KOPT-K1 (cell line): ENCODE results near the gene ALPL.

Experiments
- H3K27ac ChIP-seq: fragments of 200-600 bp; sonication (generic); 2 replicates; pipeline ENCODE4 v1.5.1; 2016; ENCODE audit warnings: antibody characterized with exemption, mild to moderate bottlenecking, low read depth, low read length; ENCODE audit not compliant: poor library complexity, severe bottlenecking
- H3K36me3 ChIP-seq: fragments of 200-600 bp; sonication (generic); 2 replicates; pipeline ENCODE4 v1.5.1; 2017; ENCODE audit warnings: antibody characterized with exemption, mild to moderate bottlenecking, low read length, moderate library complexity; ENCODE audit not compliant: insufficient read depth
- H3K9me3 ChIP-seq: fragments of 200-600 bp; sonication (generic); 2 replicates; pipeline ENCODE4 v1.5.1; 2017; ENCODE audit warnings: antibody characterized with exemption, low read length, mild to moderate bottlenecking; ENCODE audit not compliant: insufficient read depth, poor library complexity, severe bottlenecking

The ALPL gene

DNA sequence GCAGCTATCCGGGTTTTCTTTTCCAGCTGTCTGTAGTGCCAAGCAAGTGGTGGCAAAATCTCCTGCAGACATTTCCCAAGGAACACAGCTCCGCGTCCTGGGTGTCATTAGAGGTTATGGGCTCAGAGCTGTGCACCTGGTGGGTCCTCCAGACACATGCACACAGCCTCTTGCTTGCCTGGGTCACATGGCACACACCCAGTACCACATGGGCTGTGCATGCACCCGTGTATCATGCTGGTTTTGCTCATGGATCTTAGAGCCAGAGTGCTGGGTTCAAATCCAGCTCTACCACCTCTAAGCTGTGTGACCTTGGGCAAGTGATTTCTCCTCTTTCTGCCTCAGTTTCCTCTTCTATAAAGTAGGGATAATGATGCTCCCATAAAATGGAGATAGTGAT, 61.7 kb downstream of the ALPL start:
- Histone ChIP-seq H3K27ac (no peak overlapping the region), H3K36me3 (no peaks in the 10 kb centered on the region), H3K9me3 (no peaks in the 10 kb centered on the region)

DNA sequence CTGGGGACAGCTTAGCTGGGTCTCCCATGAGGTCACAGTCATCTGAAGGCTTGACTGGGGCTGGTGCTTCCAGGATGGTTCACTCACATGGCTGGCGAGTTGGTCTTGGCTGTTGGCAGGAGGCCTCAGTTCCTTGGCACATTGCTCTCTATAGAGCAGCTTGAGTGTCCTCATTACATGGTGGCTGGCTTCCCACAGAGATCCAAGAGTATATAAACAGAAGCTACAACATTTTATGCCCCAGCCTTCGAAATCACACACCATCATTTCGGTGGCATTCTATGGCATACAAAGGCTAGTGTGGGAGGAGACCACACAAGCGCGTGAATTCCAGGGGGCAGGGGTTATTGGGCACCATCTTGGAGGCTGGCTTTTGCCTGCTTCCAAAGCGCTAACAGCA, 63.0 kb downstream of the ALPL start:
- no peaks in the 10 kb centered on the region for H3K9me3 ChIP-seq
- H3K36me3 ChIP-seq = no peaks in the 10 kb centered on the region
- H3K27ac ChIP-seq = no peak overlapping the region

DNA sequence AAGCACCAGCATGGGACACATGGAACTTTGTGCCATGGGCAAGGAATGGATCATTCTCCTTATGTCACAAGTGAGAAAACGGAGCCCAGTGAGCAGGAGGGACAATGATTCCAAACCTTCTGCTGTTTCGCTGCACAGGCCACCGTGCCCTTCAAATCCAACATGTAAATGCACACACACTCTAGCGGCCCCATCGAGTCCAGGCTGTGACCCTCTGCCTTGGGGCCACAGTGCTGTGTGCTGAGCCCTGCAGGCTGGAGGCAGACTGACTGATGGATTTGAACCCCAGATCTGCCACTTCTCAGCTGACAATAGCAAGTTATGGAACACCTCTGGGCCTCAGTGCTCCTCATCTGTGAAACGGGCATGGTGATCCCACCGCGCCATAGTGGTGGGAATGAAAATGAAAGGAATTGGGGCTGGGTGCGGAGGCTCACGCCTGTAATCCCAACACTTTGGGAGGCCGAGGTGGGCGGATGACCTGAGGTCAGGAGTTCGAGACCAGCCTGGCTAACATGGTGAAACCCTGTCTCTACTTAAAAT, 63.6 kb downstream of the ALPL start:
- Histone ChIP-seq H3K9me3 (no peaks in the 10 kb centered on the region), H3K27ac (no peak overlapping the region), H3K36me3 (no peaks in the 10 kb centered on the region)

DNA sequence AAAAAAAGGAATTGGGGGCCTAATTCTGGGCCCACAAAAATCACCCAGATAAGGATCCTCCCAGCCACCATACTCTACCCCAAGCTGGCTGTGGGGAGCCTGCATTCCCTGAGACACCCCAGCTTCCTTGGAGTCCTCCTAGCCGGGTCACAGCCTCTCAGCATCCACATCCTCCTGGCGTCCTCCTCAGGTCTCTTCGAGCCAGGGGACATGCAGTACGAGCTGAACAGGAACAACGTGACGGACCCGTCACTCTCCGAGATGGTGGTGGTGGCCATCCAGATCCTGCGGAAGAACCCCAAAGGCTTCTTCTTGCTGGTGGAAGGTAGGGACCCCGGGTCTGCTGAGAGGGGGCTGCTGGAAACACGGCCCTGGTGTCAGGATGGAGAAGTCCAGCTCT, 64.3 kb downstream of the ALPL start:
- Histone ChIP-seq H3K27ac (no peak overlapping the region), H3K36me3 (no peaks in the 10 kb centered on the region), H3K9me3 (no peaks in the 10 kb centered on the region)

DNA sequence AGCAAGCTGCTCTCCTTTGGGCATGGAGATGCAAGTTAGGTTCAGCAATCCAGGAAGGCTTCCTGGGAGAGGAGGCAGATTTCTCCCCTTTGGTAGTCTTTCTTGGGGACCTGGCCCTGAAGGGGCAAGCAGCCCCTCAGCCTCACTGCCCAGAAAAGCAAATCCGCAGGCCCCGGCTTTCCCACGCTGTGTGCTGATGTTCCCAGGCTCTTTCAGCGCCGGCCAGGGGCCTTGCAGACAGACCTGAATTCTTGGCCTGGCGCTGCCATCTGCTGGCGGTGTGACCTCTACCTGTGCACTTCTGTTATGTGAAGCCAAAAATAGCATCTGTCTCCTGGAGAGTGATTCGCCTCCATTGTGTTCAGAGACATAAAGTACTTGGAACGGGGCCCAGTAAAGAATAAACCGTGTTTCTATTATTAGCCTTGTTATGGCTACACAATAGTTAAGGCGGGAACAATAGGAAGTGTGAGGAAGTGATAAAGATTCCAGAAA, 64.8 kb downstream of the ALPL start:
- H3K27ac ChIP-seq = no peak overlapping the region
- H3K9me3 ChIP-seq = no peaks in the 10 kb centered on the region
- H3K36me3 ChIP-seq = no peaks in the 10 kb centered on the region

DNA sequence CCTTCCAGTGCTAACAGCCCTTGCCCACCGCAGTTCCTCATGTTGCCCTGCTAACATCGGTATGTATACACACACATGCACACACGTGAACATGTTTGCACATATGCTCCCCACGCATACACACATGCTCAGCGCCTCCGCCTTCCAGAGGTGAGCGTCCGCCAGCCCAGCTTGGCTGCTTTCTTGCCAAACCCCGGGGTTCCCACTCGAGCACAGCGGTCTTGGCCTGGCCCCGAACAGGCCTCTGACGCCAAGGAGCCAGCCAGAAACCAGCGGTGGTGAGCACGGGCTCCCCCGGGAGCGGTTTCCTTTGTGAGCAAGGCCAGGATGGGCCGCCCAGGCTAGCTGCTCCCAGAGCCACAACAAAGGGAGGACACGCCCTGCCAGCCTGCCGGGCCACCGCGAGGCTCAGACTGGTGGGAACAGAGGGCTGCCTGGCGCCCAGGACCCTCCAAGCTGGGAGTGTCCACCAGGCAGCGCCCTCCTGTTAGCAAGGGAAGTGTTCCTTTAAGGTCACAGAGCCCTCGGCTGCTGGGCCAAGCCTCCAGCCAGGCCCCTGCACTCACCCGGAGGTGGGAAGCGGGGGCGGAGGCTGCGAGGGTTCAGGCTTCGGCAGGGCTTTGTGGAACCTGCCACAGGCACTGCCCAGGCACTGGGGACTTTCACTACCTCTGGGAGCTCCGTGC, 65.4 kb downstream of the ALPL start:
- H3K27ac ChIP-seq = no peak overlapping the region
- no peaks in the 10 kb centered on the region for H3K9me3 ChIP-seq
- H3K36me3 ChIP-seq = no peaks in the 10 kb centered on the region

DNA sequence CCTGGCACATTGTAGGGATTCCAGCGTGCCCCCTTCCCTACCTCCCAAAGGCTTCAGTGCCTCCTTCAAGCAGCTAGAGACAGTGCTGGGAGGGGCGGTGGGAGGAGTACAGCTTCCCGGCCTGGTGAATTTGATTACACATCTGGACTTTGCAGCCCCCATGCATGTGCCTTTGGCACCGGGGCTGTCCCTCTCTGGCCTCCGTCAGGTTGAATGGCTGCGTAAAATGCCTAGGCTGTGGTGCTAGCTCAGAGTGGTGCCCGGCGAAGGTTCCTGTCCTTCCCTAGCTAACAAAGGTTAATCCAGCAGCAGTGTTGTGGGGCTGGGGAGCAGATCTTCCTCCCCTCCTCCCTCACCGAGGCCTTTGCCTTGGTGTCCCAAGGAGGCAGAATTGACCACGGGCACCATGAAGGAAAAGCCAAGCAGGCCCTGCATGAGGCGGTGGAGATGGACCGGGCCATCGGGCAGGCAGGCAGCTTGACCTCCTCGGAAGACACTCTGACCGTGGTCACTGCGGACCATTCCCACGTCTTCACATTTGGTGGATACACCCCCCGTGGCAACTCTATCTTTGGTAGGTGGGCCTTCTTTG, 66.2 kb downstream of the ALPL start:
- no peaks in the 10 kb centered on the region for H3K9me3 ChIP-seq
- no peak overlapping the region for H3K27ac ChIP-seq
- no peaks in the 10 kb centered on the region for H3K36me3 ChIP-seq

DNA sequence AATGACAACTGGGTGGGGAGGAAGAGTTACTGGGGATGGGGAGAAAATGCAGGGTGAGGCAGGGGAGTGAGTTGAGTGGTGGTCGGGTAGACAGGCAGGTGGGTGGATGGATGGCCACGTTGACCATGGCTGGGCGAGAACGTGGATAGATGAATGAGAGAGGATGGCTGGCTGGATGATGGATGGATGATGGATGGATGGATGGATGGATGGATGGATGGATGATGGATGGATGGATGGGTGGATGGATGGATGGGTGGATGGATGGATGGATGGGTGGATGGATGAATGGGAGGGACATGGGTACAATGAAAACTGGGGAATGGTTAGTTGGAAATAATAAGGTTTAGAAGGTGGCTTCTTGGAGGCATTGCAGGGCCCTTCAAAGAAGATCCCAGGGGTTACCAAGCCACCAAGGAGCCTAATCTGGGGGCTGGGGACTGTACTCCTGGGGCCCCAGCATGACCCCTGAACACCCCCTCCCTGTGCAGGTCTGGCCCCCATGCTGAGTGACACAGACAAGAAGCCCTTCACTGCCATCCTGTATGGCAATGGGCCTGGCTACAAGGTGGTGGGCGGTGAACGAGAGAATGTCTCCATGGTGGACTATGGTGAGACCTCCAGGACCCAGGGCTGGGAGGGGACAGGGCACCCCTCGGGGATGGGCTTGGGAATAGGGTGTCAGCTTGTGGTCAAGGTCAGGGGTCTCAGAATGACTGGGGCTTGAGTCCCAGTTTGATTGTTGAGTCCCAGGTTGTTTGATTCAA, 67.0 kb downstream of the ALPL start:
- H3K27ac ChIP-seq = no peak overlapping the region
- H3K36me3 ChIP-seq = no peaks in the 10 kb centered on the region
- no peaks in the 10 kb centered on the region for H3K9me3 ChIP-seq

DNA sequence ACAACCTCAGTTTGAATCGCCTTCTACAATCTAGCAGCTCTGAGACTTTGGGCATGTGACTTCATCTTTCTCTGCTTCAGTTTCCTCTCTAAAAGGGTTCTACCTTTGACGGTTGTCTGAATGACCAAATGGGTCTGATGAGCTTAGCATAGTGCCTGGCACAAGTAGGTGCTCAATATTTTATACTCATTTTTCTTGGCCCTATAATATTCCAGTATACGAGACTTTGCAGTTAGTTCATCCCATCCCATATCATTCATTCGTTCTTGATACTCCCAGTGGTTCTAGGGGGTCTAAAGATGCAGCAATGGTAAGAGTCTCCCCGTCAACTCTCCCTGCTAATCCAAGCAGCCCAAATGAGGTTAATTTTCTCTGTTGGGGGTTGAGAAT, 67.6 kb downstream of the ALPL start:
- Histone ChIP-seq H3K9me3 (no peaks in the 10 kb centered on the region), H3K27ac (no peak overlapping the region), H3K36me3 (no peaks in the 10 kb centered on the region)

DNA sequence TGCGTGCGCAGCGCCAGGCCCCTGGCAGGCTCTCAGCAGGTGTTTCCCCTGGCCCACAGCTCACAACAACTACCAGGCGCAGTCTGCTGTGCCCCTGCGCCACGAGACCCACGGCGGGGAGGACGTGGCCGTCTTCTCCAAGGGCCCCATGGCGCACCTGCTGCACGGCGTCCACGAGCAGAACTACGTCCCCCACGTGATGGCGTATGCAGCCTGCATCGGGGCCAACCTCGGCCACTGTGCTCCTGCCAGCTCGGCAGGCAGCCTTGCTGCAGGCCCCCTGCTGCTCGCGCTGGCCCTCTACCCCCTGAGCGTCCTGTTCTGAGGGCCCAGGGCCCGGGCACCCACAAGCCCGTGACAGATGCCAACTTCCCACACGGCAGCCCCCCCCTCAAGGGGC, 68.1 kb downstream of the ALPL start:
- Histone ChIP-seq H3K27ac (no peak overlapping the region), H3K9me3 (no peaks in the 10 kb centered on the region), H3K36me3 (no peaks in the 10 kb centered on the region)

DNA sequence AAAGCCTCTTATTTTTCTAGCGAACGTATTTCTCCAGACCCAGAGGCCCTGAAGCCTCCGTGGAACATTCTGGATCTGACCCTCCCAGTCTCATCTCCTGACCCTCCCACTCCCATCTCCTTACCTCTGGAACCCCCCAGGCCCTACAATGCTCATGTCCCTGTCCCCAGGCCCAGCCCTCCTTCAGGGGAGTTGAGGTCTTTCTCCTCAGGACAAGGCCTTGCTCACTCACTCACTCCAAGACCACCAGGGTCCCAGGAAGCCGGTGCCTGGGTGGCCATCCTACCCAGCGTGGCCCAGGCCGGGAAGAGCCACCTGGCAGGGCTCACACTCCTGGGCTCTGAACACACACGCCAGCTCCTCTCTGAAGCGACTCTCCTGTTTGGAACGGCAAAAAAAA, 68.7 kb downstream of the ALPL start:
- H3K27ac ChIP-seq = no peak overlapping the region
- H3K9me3 ChIP-seq = no peaks in the 10 kb centered on the region
- H3K36me3 ChIP-seq = no peaks in the 10 kb centered on the region

DNA sequence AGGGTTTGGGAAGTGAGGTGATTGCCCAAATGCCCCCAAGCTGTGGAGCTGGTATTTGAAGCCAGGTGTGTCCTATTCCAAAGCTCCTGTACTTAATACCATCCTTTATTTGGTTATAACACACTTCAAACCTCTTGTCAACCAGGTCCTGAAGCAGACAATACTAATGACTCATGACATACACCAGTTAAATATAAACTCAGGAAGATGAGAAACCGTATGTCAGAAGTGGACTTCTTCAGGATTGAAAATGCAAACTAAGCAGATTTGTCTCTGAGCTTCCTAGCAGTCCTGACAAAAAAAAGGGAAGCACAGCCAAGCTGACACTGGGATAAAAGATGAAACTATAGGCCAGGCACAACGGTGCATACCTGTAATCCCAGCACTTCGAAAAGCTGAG, 70.6 kb downstream of the ALPL start:
- no peaks in the 10 kb centered on the region for H3K36me3 ChIP-seq
- no peak overlapping the region for H3K27ac ChIP-seq
- no peaks in the 10 kb centered on the region for H3K9me3 ChIP-seq

DNA sequence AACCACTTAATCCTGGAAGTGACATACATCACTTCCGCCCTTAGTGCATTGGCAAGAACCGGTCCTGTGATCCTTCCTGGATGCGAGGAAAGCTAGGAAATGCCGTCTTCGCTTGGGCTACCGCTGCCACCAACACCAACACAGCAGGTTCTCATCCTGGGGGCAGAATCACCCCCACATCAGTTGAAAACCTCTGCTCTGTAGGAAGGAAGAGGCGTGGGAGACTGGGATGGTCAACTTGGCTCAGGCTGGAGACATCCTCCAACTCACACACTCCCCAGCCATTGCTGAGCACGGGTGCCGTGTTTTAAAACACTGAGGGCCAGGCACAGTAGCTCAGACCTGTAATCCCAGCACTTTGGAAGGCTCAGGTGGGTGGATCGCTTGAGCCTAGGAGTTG, 74.9 kb downstream of the ALPL start:
- Histone ChIP-seq H3K9me3 (no peaks in the 10 kb centered on the region), H3K27ac (no peak overlapping the region), H3K36me3 (no peaks in the 10 kb centered on the region)

DNA sequence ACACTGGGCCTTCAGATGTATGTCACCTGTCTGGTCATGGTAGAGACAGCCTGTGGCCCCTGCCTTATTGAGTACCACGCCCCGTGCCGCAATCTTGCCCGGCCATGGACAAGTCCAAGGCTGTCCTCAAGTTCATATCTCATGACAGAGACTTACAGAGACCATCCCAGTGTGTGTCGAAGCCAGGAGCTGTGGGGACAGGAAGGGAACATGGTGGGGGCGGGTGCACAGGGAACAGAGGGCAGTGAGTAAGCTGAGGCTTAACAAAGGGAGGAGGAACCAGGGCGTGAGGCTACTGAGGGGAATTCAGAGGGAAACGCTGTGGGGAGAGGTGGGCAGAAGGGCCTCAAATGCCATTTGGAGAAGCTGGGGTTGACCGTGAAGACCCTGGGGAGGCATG, 75.8 kb downstream of the ALPL start:
- Histone ChIP-seq H3K9me3 (no peaks in the 10 kb centered on the region), H3K27ac (no peak overlapping the region), H3K36me3 (no peaks in the 10 kb centered on the region)

DNA sequence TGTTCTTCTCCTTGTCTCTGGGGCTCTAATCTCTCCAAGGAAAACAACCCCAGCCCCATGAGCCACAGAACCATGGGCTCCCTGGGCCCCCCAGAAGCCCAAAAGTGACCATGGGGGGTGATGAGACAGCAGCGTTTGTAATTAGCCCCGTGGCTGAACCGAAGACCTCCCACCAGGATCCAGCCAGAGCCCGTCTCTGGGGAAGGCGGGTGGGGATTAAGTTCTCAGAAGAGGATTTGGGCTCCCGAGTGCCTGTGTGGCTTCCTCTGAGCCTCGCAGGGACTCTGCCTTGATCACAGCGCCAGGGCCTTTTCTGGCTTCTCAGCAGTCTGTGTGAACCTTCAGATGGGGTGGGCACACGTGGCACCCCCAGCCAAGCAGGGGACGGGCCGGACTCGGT, 77.0 kb downstream of the ALPL start:
- H3K9me3 ChIP-seq = no peaks in the 10 kb centered on the region
- no peaks in the 10 kb centered on the region for H3K36me3 ChIP-seq
- H3K27ac ChIP-seq = no peak overlapping the region
